Esophagus muscularis mucosa (tissue), 4 donors: ENCODE results near the gene HHIPL1. TPM values are rescaled to one million over a fixed set of nuclear protein-coding genes. Genes with fewer than 3 reads are reported as not detected.
"Not testable (repeated sequence)": the region's sequence is repeated elsewhere in the genome, so short reads cannot be mapped to it uniquely, and the experiment has no call there.

Source experiments
- DNase-seq: peaks from one replicate; pipeline ENCODE4 v3.0.0-alpha.2; 2017; ENCODE audit errors: extremely low spot score
- H3K27ac ChIP-seq, 4 donors: fragments of 200-600 bp; sonication (generic); replicated peaks in 1 of 4; 1 replicate in 3 of 4; 2 replicates in 1 of 4; pipeline ENCODE4 v1.5.1; 2016 to 2019; ENCODE audit warnings: mild to moderate bottlenecking in 1 of 4
- H3K27me3 ChIP-seq, 4 donors: fragments of 200-600 bp; sonication (generic); one replicate each; pipeline versions ENCODE4 v1.5.1 to v1.6.0; 2016 to 2019
- H3K36me3 ChIP-seq, 4 donors: fragments of 200-600 bp; sonication (generic); one replicate each; pipeline ENCODE4 v1.5.1; 2016 to 2019
- H3K4me1 ChIP-seq, 4 donors: fragments of 200-600 bp; sonication (generic); one replicate each; pipeline ENCODE4 v1.5.1; 2016 to 2019
- H3K4me3 ChIP-seq, 4 donors: fragments of 200-600 bp; sonication (generic); 1 replicate in 2 of 4; 2 replicates in 2 of 4; pipeline ENCODE4 v1.5.1; 2016 to 2019; ENCODE audit warnings: mild to moderate bottlenecking in 4 of 4, moderate library complexity in 1 of 4
- H3K9me3 ChIP-seq, 4 donors: fragments of 200-600 bp; sonication (generic); 1 replicate in 3 of 4; 2 replicates in 1 of 4; pipeline ENCODE4 v1.5.1; 2016 to 2019
- CTCF ChIP-seq, 3 experiments: fragments of 200-600 bp in 2 of 3; fragments of 450-650 bp in 1 of 3; sonication (generic) in 2 of 3; IDR thresholded peaks; one replicate each; pipeline ENCODE4 v1.5.1; 2017 to 2019; ENCODE audit warnings: antibody characterized with exemption in 3 of 3, mild to moderate bottlenecking in 2 of 3, moderate library complexity in 1 of 3
- EP300 ChIP-seq: sonication (generic); formaldehyde crosslinking; IDR thresholded peaks from one replicate; pipeline ENCODE4 v1.6.1; 2017; ENCODE audit warnings: antibody characterized with exemption
- POLR2A ChIP-seq: fragments of 450-650 bp; IDR thresholded peaks from one replicate; pipeline ENCODE4 v1.6.1; 2017; ENCODE audit warnings: antibody characterized with exemption, moderate library complexity, mild to moderate bottlenecking, low read depth
- POLR2AphosphoS5 ChIP-seq, 2 donors: sonication (generic); formaldehyde crosslinking; IDR thresholded peaks; one replicate each; pipeline ENCODE4 v1.6.1; 2017; ENCODE audit warnings: antibody characterized with exemption in 2 of 2
- WGBS: methylation state at CpG from one replicate; pipeline ENCODE4 v1.1.5; 2018; 5-methylcytosine and 5-hydroxymethylcytosine counted together
- intact Hi-C: fragments of 100-400 bp; cut with DNase I; formaldehyde crosslinking; loops from one replicate; pipeline ENCODE4 v1.15.1; 2023
- total RNA-seq, 4 donors: library from RNA; depleted of rRNA; stranded (reverse); fragments of >200 nt; gene quantifications; one replicate each; pipeline versions ENCODE4 v1.1.0 to v1.2.1, GENCODE V29; 2016

The HHIPL1 gene
- total RNA-seq, 4 donors from 2014 or later, result 4.2 to 9.1 (median 5.9) TPM

GRCh38 chr14:99637624-99638023 is 7.3 kb upstream of the HHIPL1 start:
- Histone ChIP-seq H3K4me3 (no peak overlapping the region), H3K27ac (no peak overlapping the region), H3K4me1 (no peaks in the 10 kb centered on the region), H3K36me3 (no peaks in the 10 kb centered on the region), H3K27me3 (no peaks in the 10 kb centered on the region), H3K9me3 (no peaks in the 10 kb centered on the region)
- intact Hi-C loops, result no loop called here
- DNase-seq, result no peak
- 90% methylated on average over 7 of the region's 7 CpGs for WGBS
- no peak for TF ChIP-seq POLR2AphosphoS5 (IDR thresholded peaks at IDR 0.05)
- no peak for TF ChIP-seq POLR2A
- no peak for TF ChIP-seq EP300
- TF ChIP-seq CTCF (IDR thresholded peaks at IDR 0.05), result no peak

- H3K27ac ChIP-seq, H3K36me3 ChIP-seq, DNase-seq, intact Hi-C loops, H3K4me3 ChIP-seq, H3K9me3 ChIP-seq: not testable (repeated sequence)
- H3K27me3 ChIP-seq, result peaks cover 0 to 13% (median 0%) of the 10 kb centered on the region in 4 donors
- peaks cover 7 to 20% (median 18%) of the 10 kb centered on the region in 4 donors for H3K4me1 ChIP-seq
- WGBS, result 91% methylated on average over 5 of the region's 5 CpGs
Observed at GRCh38 chr14:99642771-99643170, 2.2 kb upstream of the HHIPL1 start.

- Histone ChIP-seq H3K27me3 (peaks cover 0 to 13% (median 0%) of the 10 kb centered on the region in 4 donors), H3K4me1 (peaks cover 7 to 20% (median 18%) of the 10 kb centered on the region in 4 donors), H3K4me3 (no peak overlapping the region), H3K9me3 (no peaks in the 10 kb centered on the region), H3K36me3 (no peaks in the 10 kb centered on the region), H3K27ac (no peak overlapping the region)
- intact Hi-C loops, result no loop called here
- no peak for DNase-seq
- 70% methylated on average over 6 of the region's 6 CpGs for WGBS
- no peak for TF ChIP-seq CTCF (IDR thresholded peaks at IDR 0.05)
- no peak for TF ChIP-seq POLR2A
- TF ChIP-seq EP300, result no peak
- TF ChIP-seq POLR2AphosphoS5 (IDR thresholded peaks at IDR 0.05), result no peak
Observed at GRCh38 chr14:99643343-99643742, 1.6 kb upstream of the HHIPL1 start.

GRCh38 chr14:99644035-99644587 is 818 bp upstream of the HHIPL1 start:
- Histone ChIP-seq H3K36me3 (no peaks in the 10 kb centered on the region), H3K27me3 (peaks cover 0 to 13% (median 0%) of the 10 kb centered on the region in 4 donors), H3K27ac (no peak overlapping the region), H3K9me3 (no peaks in the 10 kb centered on the region), H3K4me3 (peak overlapping the region in 1 of 4 donors; percentile 68), H3K4me1 (peaks cover 7 to 20% (median 18%) of the 10 kb centered on the region in 4 donors)
- intact Hi-C loops, result no loop called here
- DNase-seq, result no peak
- 97% methylated on average over 11 of the region's 11 CpGs for WGBS
- no peak for TF ChIP-seq POLR2A
- TF ChIP-seq POLR2AphosphoS5 (IDR thresholded peaks at IDR 0.05), result no peak
- TF ChIP-seq EP300, result no peak
- TF ChIP-seq CTCF (IDR thresholded peaks at IDR 0.05), result no peak

- WGBS, result 65% methylated on average over 23 of the region's 32 CpGs
- Histone ChIP-seq H3K36me3 (no peaks in the 10 kb centered on the region), H3K4me3 (peak overlapping the region; percentile 60 to 68 (median 64)), H3K4me1 (peaks cover 7 to 20% (median 18%) of the 10 kb centered on the region in 4 donors), H3K9me3 (no peaks in the 10 kb centered on the region), H3K27ac (peak overlapping the region; percentile 5 to 73 (median 43)), H3K27me3 (peaks cover 0 to 13% (median 0%) of the 10 kb centered on the region in 4 donors)
- no peak for TF ChIP-seq POLR2A
- no peak for TF ChIP-seq CTCF (IDR thresholded peaks at IDR 0.05)
- DNase-seq, result no peak
- intact Hi-C loops, result no loop called here
Observed at GRCh38 chr14:99645545-99646505, 896 bp downstream of the HHIPL1 start.
